Measurements from ENCODE around the gene TNFAIP8.
"Not testable (repeated sequence)": the region's sequence is repeated elsewhere in the genome, so short reads cannot be mapped to it uniquely, and the experiment has no call there.

TNFAIP8 gene

GRCh38 chr5:119432674-119433237 is 76.9 kb downstream of the TNFAIP8 start:
- DNase-seq = not testable (repeated sequence)

GRCh38 chr5:119435436-119436132 is 79.8 kb downstream of the TNFAIP8 start:
- DNase-seq = no peak

DNA sequence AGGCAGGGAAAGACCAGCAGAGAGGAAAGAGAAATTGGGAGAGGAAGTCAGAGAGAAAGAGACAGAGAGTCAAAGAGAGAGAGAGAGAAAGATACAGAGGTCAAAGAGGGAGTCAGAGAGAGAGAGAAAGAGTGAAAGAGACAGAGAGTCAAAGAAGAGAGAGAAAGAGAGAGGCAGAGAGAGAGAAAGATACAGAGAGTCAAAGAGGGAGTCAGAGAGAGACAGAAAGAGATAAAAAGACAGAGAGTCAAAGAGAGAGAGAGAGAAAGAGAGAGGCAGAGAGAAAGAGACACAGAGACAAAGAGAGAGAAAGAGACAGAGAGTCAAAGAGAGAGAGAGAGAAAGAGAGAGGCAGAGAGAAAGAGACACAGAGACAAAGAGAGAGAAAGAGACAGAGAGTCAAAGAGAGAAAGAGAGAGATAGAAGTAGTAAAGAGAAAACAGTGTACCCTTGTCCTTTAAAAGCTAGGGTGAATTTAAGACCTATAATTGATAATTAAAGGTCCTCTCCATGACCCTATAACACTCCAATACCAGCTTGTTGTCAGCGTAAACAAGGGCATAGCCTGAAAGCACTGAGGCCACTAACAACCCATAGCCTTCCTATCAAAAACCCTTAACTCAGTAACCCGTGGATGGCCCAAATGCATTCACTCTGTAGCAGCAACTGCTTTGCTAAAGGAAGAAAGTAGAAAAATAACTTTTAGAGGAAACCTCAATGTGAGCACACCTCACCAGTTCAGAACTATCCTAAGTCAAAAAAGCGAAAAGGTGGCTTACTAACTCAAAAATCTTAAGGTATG is 82.2 kb downstream of the TNFAIP8 start:
- DNase-seq = not testable (repeated sequence)

GRCh38 chr5:119438587-119438917 is 82.7 kb downstream of the TNFAIP8 start:
- DNase-seq = not testable (repeated sequence)

GRCh38 chr5:119439140-119439631 is 83.4 kb downstream of the TNFAIP8 start:
- DNase-seq = no peak

- not testable (repeated sequence) for DNase-seq
Measured at GRCh38 chr5:119439632-119440031, 83.8 kb downstream of the TNFAIP8 start.

DNA sequence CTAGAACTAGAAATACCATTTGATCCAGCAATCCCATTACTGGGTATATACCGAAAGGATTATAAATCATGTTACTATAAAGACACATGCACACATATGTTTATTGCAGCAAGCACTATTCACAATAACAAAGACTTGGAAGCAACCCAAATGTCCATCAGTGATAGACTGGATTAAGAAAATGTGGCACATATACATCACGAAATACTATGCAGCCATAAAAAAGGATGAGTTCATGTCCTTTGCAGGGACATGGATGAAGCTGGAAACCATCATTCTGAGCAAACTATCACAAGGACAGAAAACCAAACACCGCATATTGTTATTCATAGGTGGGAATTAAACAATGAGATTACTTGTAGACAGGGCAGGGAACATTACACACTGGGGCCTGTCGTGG is 88.8 kb downstream of the TNFAIP8 start:
- not testable (repeated sequence) for DNase-seq

- no peak for DNase-seq
Measured at GRCh38 chr5:119445544-119445943, 89.7 kb downstream of the TNFAIP8 start.
